GDM1 (cell line): ENCODE results near the gene OPA3.
"Not testable (repeated sequence)": the region's sequence is repeated elsewhere in the genome, so short reads cannot be mapped to it uniquely, and the experiment has no call there.

ENCODE experiments used
- DNase-seq: peaks from one replicate; lab custom pipeline; 2025; lab: John Stamatoyannopoulos, UW

The OPA3 gene

GRCh38 chr19:45584332-45585157 is at the start of gene OPA3:
Gene OPA3 (minus strand): TSS chr19:45584802. CDS start chr19:45584764, 38 bp downstream.
- DNase-seq, result peak; percentile 100

GRCh38 chr19:45632468-45633196 is 48.0 kb upstream of the OPA3 start:
- DNase-seq, result no peak

- no peak for DNase-seq
These were observed 45.9 kb upstream of the OPA3 start for GRCh38 chr19:45630463-45630862.

- no peak for DNase-seq
These were observed 45.1 kb upstream of the OPA3 start for GRCh38 chr19:45629704-45630103.

- DNase-seq, result not testable (repeated sequence)
These were observed 43.6 kb upstream of the OPA3 start for GRCh38 chr19:45628219-45628618.

- no peak for DNase-seq
These were observed 39.4 kb upstream of the OPA3 start for GRCh38 chr19:45623984-45624383.

GRCh38 chr19:45621976-45622503 is 37.4 kb upstream of the OPA3 start:
- no peak for DNase-seq

- no peak for DNase-seq
These were observed 36.8 kb upstream of the OPA3 start for GRCh38 chr19:45621389-45621788.

GRCh38 chr19:45616704-45617017 is 32.1 kb upstream of the OPA3 start:
- no peak for DNase-seq

- DNase-seq, result peak; percentile 84
These were observed 31.4 kb upstream of the OPA3 start for GRCh38 chr19:45615795-45616703.

- DNase-seq, result not testable (repeated sequence)
These were observed 30.5 kb upstream of the OPA3 start for GRCh38 chr19:45615056-45615455.

GRCh38 chr19:45613926-45614725 is 29.5 kb upstream of the OPA3 start:
- DNase-seq, result no peak

- DNase-seq, result no peak
These were observed 24.3 kb upstream of the OPA3 start for GRCh38 chr19:45608948-45609347.

GRCh38 chr19:45607071-45608029 is 22.7 kb upstream of the OPA3 start:
- no peak for DNase-seq

GRCh38 chr19:45601524-45602374 is 17.1 kb upstream of the OPA3 start, which contains the start of gene GPR4:
Gene GPR4 (minus strand): TSS chr19:45602212. CDS start chr19:45591866, 10,346 bp downstream.
- no peak for DNase-seq

GRCh38 chr19:45601115-45601514 is 16.5 kb upstream of the OPA3 start:
- DNase-seq, result no peak

GRCh38 chr19:45600340-45600885 is 15.8 kb upstream of the OPA3 start:
- no peak for DNase-seq

- no peak for DNase-seq
These were observed 14.7 kb upstream of the OPA3 start for GRCh38 chr19:45599286-45599685.
